Measurements from ENCODE around the gene WDR89. TPM values are rescaled to one million over a fixed set of nuclear protein-coding genes. Genes with fewer than 3 reads are reported as not detected.
A peak's percentile ranks its signal among the peaks of the same experiment; 100 is the strongest.

The WDR89 gene, protein sequence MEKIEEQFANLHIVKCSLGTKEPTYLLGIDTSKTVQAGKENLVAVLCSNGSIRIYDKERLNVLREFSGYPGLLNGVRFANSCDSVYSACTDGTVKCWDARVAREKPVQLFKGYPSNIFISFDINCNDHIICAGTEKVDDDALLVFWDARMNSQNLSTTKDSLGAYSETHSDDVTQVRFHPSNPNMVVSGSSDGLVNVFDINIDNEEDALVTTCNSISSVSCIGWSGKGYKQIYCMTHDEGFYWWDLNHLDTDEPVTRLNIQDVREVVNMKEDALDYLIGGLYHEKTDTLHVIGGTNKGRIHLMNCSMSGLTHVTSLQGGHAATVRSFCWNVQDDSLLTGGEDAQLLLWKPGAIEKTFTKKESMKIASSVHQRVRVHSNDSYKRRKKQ
- total RNA-seq (2014; rRNA removed; shearing (Covaris generic); ENCODE audit: low replicate concordance) = 4.3 and 10.9 TPM in 2 replicates

DNA sequence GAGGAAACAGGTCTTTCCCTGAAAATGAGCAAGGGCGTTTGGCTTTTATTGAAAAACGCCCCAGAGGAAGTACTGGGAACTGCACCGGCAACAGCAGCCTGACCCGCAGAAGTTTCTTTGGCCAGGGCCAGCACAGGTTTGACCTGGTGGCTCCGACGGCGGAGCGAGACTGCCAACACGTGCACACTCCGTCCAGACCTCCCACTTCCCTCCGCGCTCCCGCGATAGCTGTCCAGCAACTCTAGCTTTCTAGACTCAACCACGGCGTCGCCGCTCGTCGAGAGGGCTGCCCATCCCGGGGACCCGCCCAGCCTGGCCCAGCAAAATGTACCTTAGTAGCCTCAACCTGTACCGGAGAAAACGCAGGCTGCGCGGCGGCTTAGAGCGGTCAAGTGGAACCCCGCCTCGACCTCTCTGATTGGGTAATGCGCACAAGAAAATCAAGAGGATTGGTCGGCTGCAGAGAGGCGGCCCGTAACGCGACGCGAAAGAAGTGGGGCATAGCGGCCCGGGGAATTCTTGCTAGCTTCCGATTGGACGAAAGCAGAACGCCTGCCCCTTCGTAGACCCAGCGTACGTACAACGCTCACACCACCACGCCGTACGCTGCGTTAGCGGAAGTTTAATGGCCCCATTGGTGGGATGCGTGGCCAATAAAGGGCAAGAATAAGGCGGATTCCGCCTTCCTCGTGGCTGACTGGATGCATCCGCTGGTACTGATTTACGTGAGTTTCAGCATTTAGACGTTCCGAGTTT is at the start of gene WDR89:
TSS of gene WDR89 (minus strand) at position 399 of the 756 bp plus-strand sequence. CDS start 41,929 bp downstream, outside the sequence.
- in situ Hi-C loops (cut with HindIII; ENCODE audit: low pct_unique_long_range_greater_than_20kb, low sequenced_read_pairs) = no loop called here
- peak; percentile 99 for DNase-seq (ENCODE audit: low read depth)

DNA sequence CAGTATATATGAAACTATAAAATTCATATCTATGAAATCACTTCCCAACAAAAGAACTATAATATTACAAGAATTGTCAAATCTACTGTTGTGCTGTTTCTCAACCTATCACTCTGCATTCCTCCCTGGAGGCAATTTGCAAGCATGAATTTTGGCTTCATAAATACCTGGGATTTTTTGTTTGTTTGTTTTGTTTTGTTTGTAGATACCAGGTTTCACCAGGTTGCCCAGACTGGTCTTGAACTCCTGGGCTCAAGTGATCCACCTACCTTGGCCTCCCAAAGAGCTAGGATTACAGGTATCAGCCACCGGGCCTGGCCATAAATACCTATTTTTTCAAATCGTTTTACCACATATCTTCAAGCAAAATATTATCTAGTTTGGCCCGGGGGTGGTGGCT is 47.5 kb upstream of the WDR89 start:
- in situ Hi-C loops (cut with HindIII; ENCODE audit: low pct_unique_long_range_greater_than_20kb, low sequenced_read_pairs) = no loop called here
- DNase-seq (ENCODE audit: low read depth) = no peak

DNA sequence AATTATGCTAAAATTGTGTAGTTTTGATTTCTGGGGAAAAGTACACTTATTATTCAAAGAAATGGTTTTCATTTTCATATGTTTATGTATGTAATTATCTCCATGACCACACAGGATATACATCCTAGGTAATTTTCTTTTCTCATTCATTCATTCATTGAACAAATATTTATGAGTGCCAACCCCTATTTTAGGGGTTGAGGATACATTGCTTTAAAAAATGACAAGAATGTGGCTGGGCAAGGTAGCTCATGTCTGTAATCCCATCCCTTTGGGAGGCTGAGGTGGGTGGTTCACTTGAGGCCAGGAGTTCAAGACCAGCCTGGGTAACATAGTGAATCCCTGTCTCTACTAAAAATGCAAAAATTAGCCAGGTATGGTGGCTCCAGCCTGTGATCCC is 45.3 kb upstream of the WDR89 start:
- no peak for DNase-seq (ENCODE audit: low read depth)
- in situ Hi-C loops (cut with HindIII; ENCODE audit: low pct_unique_long_range_greater_than_20kb, low sequenced_read_pairs) = no loop called here

DNA sequence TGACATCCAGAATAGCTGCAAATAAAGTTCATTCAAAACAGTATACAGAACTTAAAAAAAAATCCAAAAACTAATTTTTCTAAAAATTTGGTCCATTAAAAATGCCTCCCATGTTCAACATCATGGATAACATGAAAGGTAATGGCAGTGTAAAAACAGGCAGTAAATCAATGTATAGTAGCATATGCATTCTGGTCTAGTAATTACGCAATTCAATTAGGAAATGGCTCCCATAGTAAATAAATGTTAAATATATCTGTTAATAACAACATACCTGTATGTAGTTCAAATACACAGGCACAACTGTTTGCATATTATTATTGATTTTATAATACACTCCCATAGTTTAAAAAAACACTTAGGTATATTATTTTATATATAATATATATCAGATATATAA is 43.7 kb upstream of the WDR89 start:
- in situ Hi-C loops (cut with HindIII; ENCODE audit: low pct_unique_long_range_greater_than_20kb, low sequenced_read_pairs) = no loop called here
- DNase-seq (ENCODE audit: low read depth) = no peak

DNA sequence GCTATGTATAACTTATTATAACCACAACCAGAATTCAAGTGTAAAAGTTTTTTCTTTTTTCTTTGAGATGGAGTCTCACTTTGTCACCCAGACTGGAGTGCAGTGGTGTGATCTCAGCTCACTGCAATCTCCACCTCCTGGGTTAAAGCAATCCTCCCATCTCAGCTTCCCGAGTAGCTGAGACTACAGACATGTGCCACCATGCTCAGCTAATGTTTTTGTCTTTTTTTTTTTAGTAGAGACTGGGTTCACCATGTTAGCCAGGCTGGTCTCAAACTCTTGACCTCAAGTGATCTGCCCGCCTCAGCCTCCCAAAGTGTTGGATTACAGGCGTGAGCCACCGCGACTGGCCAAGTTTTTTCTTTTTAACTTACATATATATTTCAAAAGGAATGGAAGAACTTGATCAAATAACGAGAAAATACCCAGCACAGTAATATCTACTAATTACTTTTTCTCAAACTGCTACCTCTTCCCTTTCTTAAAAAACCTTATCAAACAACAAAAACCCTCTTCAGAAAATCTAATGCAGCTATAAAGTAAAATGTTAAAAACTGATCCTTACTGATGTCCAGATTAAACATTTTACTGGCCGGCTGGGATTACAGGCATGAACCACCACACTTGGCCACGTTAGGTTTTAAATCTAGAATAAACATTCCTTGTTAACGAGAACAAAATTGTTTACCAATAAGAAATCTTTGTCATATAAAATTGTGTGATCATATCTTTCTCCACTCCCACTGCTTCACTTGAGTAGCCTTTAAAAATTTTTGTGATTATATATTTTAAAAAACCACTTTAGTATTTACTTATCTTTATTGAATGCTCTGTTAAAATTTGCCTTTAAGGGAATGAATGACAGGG is 41.3 kb upstream of the WDR89 start:
- in situ Hi-C loops (cut with HindIII; ENCODE audit: low pct_unique_long_range_greater_than_20kb, low sequenced_read_pairs) = no loop called here
- DNase-seq (ENCODE audit: low read depth) = no peak

DNA sequence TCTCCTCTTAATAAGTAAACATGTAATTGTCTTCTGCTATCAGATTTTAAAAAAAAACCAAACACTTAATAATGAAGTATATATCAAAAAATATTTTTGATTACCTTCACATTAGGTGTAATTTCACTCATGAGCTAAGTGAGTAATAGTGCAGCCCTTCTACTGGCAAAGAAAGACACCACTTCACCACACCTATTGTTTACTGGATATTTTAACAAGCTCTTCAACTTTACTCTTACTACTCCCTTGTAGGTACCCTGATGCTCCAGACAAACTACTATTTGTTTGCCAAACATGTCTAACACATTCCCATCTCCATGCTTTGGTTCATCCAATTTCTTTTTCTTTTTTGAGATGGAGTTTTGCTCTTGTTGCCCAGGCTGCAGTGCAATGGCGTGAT is 36.9 kb upstream of the WDR89 start:
- DNase-seq (ENCODE audit: low read depth) = no peak
- in situ Hi-C loops (cut with HindIII; ENCODE audit: low pct_unique_long_range_greater_than_20kb, low sequenced_read_pairs) = no loop called here

DNA sequence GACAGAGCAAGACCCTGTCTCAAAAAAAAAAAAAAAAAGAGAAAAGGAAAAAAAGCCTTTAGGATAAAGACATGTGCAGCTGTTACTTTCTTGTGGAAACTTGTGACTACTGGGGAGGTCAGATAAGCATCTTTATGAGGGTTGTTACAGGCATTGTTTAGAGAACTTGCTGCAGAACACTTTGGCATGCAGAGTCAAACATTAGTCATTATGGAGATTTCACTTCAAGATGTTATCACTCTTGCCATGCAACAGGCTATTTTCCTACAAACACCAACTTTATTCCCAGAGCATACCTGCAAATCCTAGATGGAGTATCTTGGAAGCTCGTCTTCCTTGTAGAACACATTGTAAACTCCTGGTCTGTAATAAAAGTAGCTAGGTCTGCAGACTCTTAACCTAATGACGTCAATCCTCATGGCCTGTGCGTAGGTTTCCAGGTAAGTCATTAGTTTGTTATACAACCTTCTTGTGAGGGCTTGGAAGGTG is 36.3 kb upstream of the WDR89 start:
- peak; percentile 51 for DNase-seq (ENCODE audit: low read depth)
- in situ Hi-C loops (cut with HindIII; ENCODE audit: low pct_unique_long_range_greater_than_20kb, low sequenced_read_pairs) = no loop called here

DNA sequence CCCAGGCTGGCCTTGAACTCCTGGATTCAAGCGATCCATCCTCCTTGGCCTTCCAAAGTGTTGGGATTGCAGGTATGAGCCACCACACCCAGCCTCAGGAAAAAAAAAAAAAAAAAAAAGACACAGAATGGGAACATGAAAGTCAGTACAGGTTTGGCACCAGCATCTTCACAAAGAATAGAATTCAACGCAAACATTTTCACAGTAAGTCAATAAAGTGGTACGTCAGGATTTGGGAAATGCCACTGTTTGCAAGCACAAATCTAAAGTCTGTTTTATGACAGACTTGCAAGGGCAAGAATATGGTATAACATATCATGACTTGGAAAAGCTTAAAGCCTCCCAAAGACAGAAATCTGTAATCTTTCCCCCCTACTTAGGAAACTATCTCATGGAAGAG is 34.9 kb upstream of the WDR89 start:
- in situ Hi-C loops (cut with HindIII; ENCODE audit: low pct_unique_long_range_greater_than_20kb, low sequenced_read_pairs) = no loop called here
- no peak for DNase-seq (ENCODE audit: low read depth)

DNA sequence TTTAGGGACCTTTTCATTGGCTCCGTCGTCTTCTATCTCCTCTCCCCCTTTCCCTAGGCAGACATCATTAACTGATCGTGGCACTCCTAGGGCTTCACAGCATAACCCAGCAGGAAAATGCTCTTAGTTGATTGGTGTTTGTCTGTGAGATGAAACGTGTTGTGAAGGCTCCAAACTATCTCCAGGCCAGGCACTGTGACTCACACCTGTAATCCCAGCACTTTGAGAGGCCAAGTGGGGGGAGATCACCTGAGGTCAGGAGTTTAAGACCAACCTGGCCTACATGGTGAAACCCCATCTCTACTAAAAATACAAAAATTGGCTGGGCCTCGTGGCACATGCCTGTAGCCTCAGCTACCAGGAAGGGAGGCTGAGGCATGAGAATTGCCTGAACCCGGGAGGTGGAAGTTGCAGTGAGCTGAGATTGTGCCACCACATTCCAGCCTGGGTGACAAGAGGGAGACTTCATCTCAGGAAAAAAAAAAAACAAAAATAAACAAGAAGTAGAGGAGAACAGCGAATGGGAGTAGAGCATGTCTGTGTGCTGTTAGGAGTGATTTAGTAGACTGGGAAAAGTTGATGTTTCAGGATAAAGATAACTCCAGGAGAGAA is 32.3 kb upstream of the WDR89 start:
- in situ Hi-C loops (cut with HindIII; ENCODE audit: low pct_unique_long_range_greater_than_20kb, low sequenced_read_pairs) = no loop called here
- no peak for DNase-seq (ENCODE audit: low read depth)

DNA sequence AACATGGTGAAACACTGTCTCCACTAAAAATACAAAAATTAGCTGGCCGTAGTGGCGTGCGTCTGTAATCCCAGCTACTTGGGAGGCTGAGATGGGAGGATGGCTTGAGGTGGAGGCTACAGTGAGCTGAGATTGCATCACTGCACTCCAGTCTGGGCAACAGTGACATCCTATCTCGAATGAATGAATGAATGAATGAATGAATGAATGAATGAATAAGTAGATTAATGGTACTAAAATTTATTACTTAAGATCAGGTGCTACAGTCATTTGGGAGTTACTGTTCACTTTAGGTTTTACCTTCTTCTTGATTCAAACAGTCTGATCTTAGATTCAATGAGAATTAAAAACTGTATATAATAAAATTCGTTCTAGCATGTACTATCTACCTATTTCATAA is 31.6 kb upstream of the WDR89 start:
- in situ Hi-C loops (cut with HindIII; ENCODE audit: low pct_unique_long_range_greater_than_20kb, low sequenced_read_pairs) = no loop called here

DNA sequence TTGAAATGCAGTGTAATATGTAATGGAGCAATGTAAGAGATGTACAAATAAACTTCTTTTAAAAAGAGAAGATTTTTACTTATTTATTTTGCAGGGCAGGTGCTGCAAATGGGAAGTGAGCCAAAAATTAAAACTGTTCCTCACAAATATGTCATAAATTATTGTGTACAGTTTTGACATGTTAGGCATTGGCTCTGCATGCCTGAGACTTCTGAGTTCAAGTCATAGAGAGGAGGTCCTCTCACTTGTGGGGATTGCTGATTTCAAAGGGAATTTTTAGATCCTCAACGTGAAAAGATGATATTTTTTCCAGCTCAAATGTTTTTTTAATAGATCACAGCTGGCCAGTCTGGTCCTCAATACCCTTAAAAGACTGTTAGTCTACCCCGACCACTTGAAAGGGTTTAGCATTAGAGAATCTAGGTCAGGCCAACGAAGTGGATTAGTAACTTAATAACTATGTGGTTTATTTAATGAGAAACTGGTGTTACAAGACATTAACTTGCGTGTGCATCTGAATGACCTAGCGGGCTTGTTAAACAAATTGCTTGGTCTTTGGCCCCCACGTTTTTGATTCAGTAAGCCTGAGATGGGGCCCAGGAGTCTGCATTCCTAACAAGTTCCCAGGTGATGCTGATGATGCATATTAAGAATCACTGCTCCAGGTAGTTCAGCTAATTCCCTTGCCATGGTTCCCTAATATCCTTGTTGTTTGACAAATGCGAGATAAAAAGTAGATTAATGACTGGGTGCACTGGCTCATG is 30.9 kb upstream of the WDR89 start:
- in situ Hi-C loops (cut with HindIII; ENCODE audit: low pct_unique_long_range_greater_than_20kb, low sequenced_read_pairs) = no loop called here
- DNase-seq (ENCODE audit: low read depth) = peak; percentile 74

More for the DNA sequence above, 31.6 kb upstream of the WDR89 start:
- no peak for DNase-seq (ENCODE audit: low read depth)

DNA sequence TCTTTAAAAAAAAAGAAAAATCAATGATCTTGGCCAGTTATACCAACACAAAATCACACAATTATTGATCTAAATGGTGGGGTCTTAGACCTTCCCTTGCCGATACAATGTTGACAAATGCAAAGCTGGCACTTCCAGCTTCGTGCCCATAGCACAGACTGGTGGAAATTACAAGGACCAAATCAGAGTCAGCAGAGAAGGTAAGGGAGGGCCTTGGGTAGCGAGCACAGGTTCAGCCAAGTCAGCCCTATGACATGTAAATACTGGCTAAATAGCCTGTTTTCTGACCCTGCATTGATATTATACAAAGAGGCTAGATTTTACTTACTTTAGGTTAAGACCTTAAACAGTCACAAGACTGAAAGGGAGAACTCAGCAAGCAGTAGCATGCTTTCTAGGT is 30.3 kb upstream of the WDR89 start:
- peak; percentile 15 for DNase-seq (ENCODE audit: low read depth)
- in situ Hi-C loops (cut with HindIII; ENCODE audit: low pct_unique_long_range_greater_than_20kb, low sequenced_read_pairs) = no loop called here

DNA sequence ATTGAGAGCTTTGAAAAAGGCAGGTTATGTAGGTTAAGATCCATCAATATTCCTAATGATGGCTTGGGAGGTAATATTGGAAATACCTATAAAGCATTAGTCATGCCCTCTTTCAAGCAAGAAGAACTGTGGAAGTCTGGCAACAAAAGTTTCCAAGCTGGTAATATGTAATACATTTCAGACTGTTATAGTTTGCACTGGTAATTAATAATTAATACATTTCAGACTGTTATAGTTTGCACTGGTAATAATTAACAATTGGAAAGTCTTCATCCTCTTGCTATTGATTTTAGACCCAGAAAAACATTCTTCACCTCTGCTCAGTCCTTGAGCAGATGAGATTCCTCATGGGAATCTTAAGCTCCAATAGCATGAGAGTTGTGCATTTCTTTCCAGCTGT is 29.0 kb upstream of the WDR89 start:
- DNase-seq (ENCODE audit: low read depth) = peak; percentile 23
- in situ Hi-C loops (cut with HindIII; ENCODE audit: low pct_unique_long_range_greater_than_20kb, low sequenced_read_pairs) = no loop called here

DNA sequence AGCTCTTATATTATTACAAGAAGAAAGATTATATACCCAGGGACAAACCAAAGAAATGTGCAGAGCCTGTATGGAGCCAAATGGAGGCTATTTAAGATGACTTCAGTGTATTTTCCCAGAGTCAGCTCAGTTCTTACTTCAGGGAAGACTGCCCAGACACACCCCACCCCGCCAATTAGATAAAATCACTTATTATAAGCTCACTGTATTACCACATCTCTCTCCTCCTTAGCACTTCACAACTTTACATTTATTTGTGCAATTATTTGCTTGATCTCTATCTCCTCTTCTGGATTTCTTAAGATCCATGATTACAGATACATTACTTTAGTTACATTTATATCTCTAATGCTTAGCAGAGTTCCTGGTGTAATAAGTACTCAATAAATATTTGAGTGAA is 24.7 kb upstream of the WDR89 start:
- in situ Hi-C loops (cut with HindIII; ENCODE audit: low pct_unique_long_range_greater_than_20kb, low sequenced_read_pairs) = no loop called here
- no peak for DNase-seq (ENCODE audit: low read depth)

DNA sequence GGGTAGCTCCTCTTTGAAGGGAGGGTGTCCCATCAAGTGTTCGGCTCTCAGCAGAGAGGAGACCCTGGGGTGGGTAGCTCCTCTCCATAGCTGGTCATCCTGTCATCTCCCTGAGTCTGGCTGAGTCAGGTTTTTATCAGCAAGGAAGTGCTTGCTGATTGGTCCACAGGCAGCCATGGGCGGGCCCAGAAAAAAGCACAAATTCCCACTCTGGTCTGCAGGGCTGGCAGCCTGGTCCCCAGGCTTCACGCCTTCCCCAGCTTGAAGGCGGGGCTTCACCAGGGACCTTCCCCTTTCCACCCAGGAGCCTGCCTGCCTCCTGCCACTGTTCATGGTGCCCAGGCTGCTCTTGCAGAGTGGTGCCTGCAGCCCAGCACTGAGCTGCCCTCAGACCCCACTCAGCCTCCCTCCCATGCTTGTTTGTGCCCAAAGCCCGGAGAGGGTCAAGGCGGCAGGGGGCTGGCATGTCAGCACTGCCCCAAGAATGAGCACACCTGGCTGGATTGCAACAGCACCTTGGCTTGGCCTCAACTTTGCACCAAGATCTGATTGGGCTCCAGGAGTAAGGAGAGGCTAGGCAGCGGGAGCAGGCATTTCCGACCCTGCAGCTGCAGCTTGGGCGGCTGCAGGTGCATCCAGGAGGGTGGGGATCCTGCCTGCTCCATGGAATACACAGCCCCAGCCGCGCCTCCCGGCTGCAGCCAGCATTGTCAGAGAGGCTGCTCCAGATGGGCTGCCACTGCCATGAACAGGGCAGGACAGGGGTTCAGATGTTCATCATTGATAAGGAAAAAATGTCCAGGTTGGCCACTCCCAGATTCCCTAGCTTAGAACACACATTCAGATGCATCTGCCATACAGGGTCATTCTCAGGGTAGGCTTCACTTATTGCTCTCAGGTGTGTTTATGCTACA is 22.0 kb upstream of the WDR89 start:
- in situ Hi-C loops (cut with HindIII; ENCODE audit: low pct_unique_long_range_greater_than_20kb, low sequenced_read_pairs) = no loop called here

DNA sequence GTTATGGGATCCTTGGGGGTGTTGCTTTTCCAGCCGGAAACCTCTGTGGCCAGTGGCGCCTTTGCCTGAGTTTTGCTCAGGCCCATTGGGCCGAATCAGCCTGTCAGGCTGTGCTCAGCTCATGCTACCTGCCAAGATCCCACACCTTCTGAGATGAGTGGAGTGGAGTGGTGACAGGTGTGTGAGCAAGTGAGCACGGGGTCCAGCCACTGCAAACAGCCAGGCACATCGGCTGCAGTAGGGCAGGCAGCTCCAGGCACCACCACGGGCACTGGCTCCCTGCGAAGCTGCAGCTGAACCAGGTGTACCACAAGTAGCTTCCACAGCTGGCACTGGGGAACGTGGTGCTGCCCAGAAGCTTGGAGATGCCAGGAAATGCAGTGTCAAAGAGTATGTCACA is 21.1 kb upstream of the WDR89 start:
- in situ Hi-C loops (cut with HindIII; ENCODE audit: low pct_unique_long_range_greater_than_20kb, low sequenced_read_pairs) = no loop called here
- DNase-seq (ENCODE audit: low read depth) = no peak

More for the DNA sequence above, 22.0 kb upstream of the WDR89 start:
- no peak for DNase-seq (ENCODE audit: low read depth)

Measured in Caki2 (cell line).